ENCODE results near the gene SBK2.

- TF ChIP-seq CTCF (IDR thresholded peaks at IDR 0.05; ENCODE audit: insufficient read depth, low read depth, low read length) (no peak), EZH2 (IDR thresholded peaks at IDR 0.05; ENCODE audit: insufficient read depth, low read length) (no peak)
Observed at GRCh38 chr19:55537741-55538111, 793 bp upstream of the SBK2 start.
